GM12892 (cell line): ENCODE data around the gene JAZF1.

Experiments
- POLR2A ChIP-seq: IDR thresholded peaks from 2 replicates; pipeline ENCODE4 v1.6.1; 2011; ENCODE audit warnings: low read depth, low read length, control low read depth
- POLR2AphosphoS5 ChIP-seq: IDR thresholded peaks from 2 replicates; pipeline ENCODE4 v1.6.1; 2011; ENCODE audit warnings: low read depth, low read length, control low read depth
- TAF1 ChIP-seq: IDR thresholded peaks from 2 replicates; pipeline ENCODE4 v1.6.1; 2011; ENCODE audit warnings: low read depth, mild to moderate bottlenecking, control low read depth, low read length, borderline replicate concordance

- TF ChIP-seq POLR2AphosphoS5 (no peak), TAF1 (no peak), POLR2A (no peak)
These were observed 304.8 kb downstream of the JAZF1 start for GRCh38 chr7:27875832-27876231.
